GM12878 (cell line): ENCODE measurements around the gene LETMD1. TPM values are rescaled to one million over a fixed set of nuclear protein-coding genes. Genes with fewer than 3 reads are reported as not detected.

Experiments used
- ATAC-seq: fragments of 200-7000 bp; cut with Tn5 transposase; 3 replicates; pipeline ENCODE4 v1.9.1; 2020; ENCODE audit warnings: mild to moderate bottlenecking, moderate library complexity
- BruUV-seq: library from RNA; stranded (reverse); fragments of 400-500 nt; replicated peaks from 2 replicates; lab custom pipeline; 2021; lab: Mats Ljungman, UMichigan
- CTCF ChIA-PET: fragments of 300-600 bp; sonication (Branson Sonifier 250); formaldehyde crosslinking; extraction: SDS; loops from one replicate; lab custom pipeline; 2021; ENCODE audit warnings: inconsistent platforms; lab: Yijun Ruan, JAX
- POLR2A ChIA-PET: fragments of 350-600 bp; formaldehyde crosslinking; extraction: SDS; loops from one replicate; lab custom pipeline; 2021; ENCODE audit warnings: inconsistent platforms; lab: Charles Lee
- RAD21 ChIA-PET: fragments of 300-600 bp; sonication (Branson Sonifier 250); formaldehyde crosslinking; loops from one replicate; lab custom pipeline; 2023; ENCODE audit warnings: antibody characterized with exemption; ENCODE audit not compliant: unreplicated experiment; lab: Charles Lee
- SMC1A ChIA-PET: fragments of 300-600 bp; sonication (Branson Sonifier 250); formaldehyde crosslinking; loops from one replicate; lab custom pipeline; 2023; ENCODE audit not compliant: unreplicated experiment, uncharacterized antibody; lab: Charles Lee
- DNase-seq: peaks from one replicate; pipeline ENCODE4 v3.0.0-alpha.2; 2011; ENCODE audit warnings: low read depth, low spot score
- FAIRE-seq: peaks from 3 replicates; lab custom pipeline; 2011; peaks lifted over from hg19 to GRCh38; lab: Jason Lieb, UNC
- H2AFZ ChIP-seq: 2 replicates; pipeline ENCODE4 v1.6.0; 2011; ENCODE audit warnings: low read depth, low read length, control low read depth; ENCODE audit not compliant: control insufficient read depth
- H3K27ac ChIP-seq: 2 replicates; pipeline ENCODE4 v1.5.1; 2011; ENCODE audit warnings: control low read depth; ENCODE audit not compliant: control insufficient read depth, insufficient read depth
- H3K27me3 ChIP-seq, 2 experiments: replicated peaks in 1 of 2; 2 replicates each; pipeline versions ENCODE4 v1.6.0 to v1.6.1; 2011; ENCODE audit warnings: low read length in 1 of 2; ENCODE audit not compliant: control insufficient read depth in 2 of 2, insufficient read depth in 2 of 2
- H3K36me3 ChIP-seq, 2 experiments: 2 replicates each; pipeline ENCODE4 v1.5.1; 2011; ENCODE audit warnings: low read length in 1 of 2; ENCODE audit not compliant: control insufficient read depth in 2 of 2, insufficient read depth in 2 of 2
- H3K4me1 ChIP-seq: 2 replicates; pipeline ENCODE4 v1.6.1; 2011; ENCODE audit warnings: mild to moderate bottlenecking, low read length, moderate library complexity, mixed read lengths; ENCODE audit not compliant: control insufficient read depth, insufficient read depth
- H3K4me2 ChIP-seq: 2 replicates; pipeline ENCODE4 v1.6.0; 2011; ENCODE audit warnings: control low read depth; ENCODE audit not compliant: control insufficient read depth, insufficient read depth
- H3K4me3 ChIP-seq: fragments of 200-600 bp; sonication (generic); 2 replicates; pipeline ENCODE4 v1.5.1; 2016
- H3K79me2 ChIP-seq: 2 replicates; pipeline ENCODE4 v1.6.0; 2011; ENCODE audit warnings: low read length; ENCODE audit not compliant: control insufficient read depth, insufficient read depth
- H3K9ac ChIP-seq: 2 replicates; pipeline ENCODE4 v1.8.0; 2011; ENCODE audit warnings: low read length, control low read depth, mixed read lengths; ENCODE audit not compliant: control insufficient read depth, insufficient read depth
- H3K9me3 ChIP-seq: replicated peaks from 3 replicates; pipeline ENCODE4 v1.5.1; 2011; ENCODE audit warnings: mild to moderate bottlenecking, low read length; ENCODE audit not compliant: control insufficient read depth, insufficient read depth
- H4K20me1 ChIP-seq: 2 replicates; pipeline ENCODE4 v1.6.0; 2011; ENCODE audit not compliant: control insufficient read depth, insufficient read depth
- CEBPB ChIP-seq, 2 experiments: fragments of 150-350 bp in 1 of 2; IDR thresholded peaks; 2 replicates each; pipeline ENCODE4 v1.6.1; 2012 to 2014; ENCODE audit warnings: low read depth in 2 of 2, low read length in 2 of 2, borderline replicate concordance in 1 of 2, inconsistent platforms in 1 of 2
- FOXK2 ChIP-seq: fragments of 450-650 bp; IDR thresholded peaks from 2 replicates; pipeline ENCODE4 v1.6.1; 2017; ENCODE audit warnings: mild to moderate bottlenecking, moderate library complexity
- IRF3 ChIP-seq: fragments of 450-650 bp; IDR thresholded peaks from 2 replicates; pipeline ENCODE4 v1.6.1; 2014; ENCODE audit warnings: mild to moderate bottlenecking
- JUND ChIP-seq: IDR thresholded peaks from 2 replicates; pipeline ENCODE4 v1.6.1; 2012; ENCODE audit warnings: low read depth, mild to moderate bottlenecking, low read length, improper control_type of control experiment, moderate library complexity
- KDM1A ChIP-seq: fragments of 200-600 bp; sonication (generic); IDR thresholded peaks from 2 replicates; pipeline ENCODE4 v1.6.1; 2016; ENCODE audit warnings: borderline replicate concordance
- SKIL ChIP-seq: fragments of 450-650 bp; IDR thresholded peaks from 2 replicates; pipeline ENCODE4 v1.6.1; 2017; ENCODE audit warnings: mild to moderate bottlenecking, low read depth, inconsistent platforms; ENCODE audit not compliant: poor library complexity, severe bottlenecking
- STAT3 ChIP-seq: IDR thresholded peaks from 2 replicates; pipeline ENCODE4 v1.6.1; 2011; ENCODE audit warnings: low read depth, low read length, improper control_type of control experiment
- SUPT20H ChIP-seq: IDR thresholded peaks from 2 replicates; pipeline ENCODE4 v1.6.1; 2011; ENCODE audit warnings: low read depth, mild to moderate bottlenecking, low read length, moderate library complexity, borderline replicate concordance; ENCODE audit not compliant: control insufficient read depth
- YBX1 ChIP-seq: fragments of 450-650 bp; IDR thresholded peaks from 2 replicates; pipeline ENCODE4 v1.6.1; 2016; ENCODE audit warnings: antibody characterized with exemption
- ZBTB33 ChIP-seq: fragments of 450-650 bp; IDR thresholded peaks from 2 replicates; pipeline ENCODE4 v1.6.1; 2017; ENCODE audit warnings: mild to moderate bottlenecking
- ZNF687 ChIP-seq: fragments of 450-650 bp; IDR thresholded peaks from 2 replicates; pipeline ENCODE4 v1.6.1; 2017; ENCODE audit warnings: mild to moderate bottlenecking, moderate library complexity
- WGBS: methylation state at CpG from one replicate; pipeline ENCODE4 v1.1.6; 2016; ENCODE audit warnings: low lambda C conversion rate; ENCODE audit not compliant: insufficient replicate concordance, insufficient coverage; ENCODE audit errors: missing lambda C conversion rate; 5-methylcytosine and 5-hydroxymethylcytosine counted together
- in situ Hi-C: fragments of 300-500 bp; cut with MboI; formaldehyde crosslinking; loops from 9 replicates; pipeline ENCODE4 v1.14.3; 2018; ENCODE audit warnings: mixed read lengths
- intact Hi-C: fragments of 100-400 bp; cut with micrococcal nuclease; formaldehyde crosslinking; loops from one replicate; pipeline ENCODE4 v1.14.2; 2022; ENCODE audit not compliant: unreplicated experiment
- polyA plus RNA-seq, 11 experiments: library from polyadenylated mRNA; depleted of rRNA in 4 of 11; unstranded in 6 of 11; stranded (reverse) in 5 of 11; fragments of >200 nt; fragmentation: Nextera tagmentation in 4 of 11; fragmentation: Illumina TruSeq in 1 of 11; extraction: Ambion mirVana in 4 of 11; extraction: Trizol in 1 of 11; gene quantifications; 1 replicate in 1 of 11; 2 replicates in 10 of 11; pipeline versions ENCODE4 v1.2.1 to v1.2.3, GENCODE V29; 2011 to 2016; ENCODE audit warnings: inconsistent platforms in 2 of 11, missing spikeins in 2 of 11, low read depth in 1 of 11
- total RNA-seq, 4 experiments: library from RNA; depleted of rRNA in 3 of 4; stranded (reverse); fragments of >200 nt in 3 of 4; fragmentation: Illumina TruSeq in 1 of 4; extraction: Trizol in 1 of 4; gene quantifications; 2 replicates each; pipeline versions ENCODE4 v1.2.1 to v1.2.3, GENCODE V29; 2013 to 2021

LETMD1 gene
- total and polyA plus RNA-seq, 10 of the 15 experiments (the other 5 are each of a cell fraction or from before 2014, with no cell fraction given): 30.3 to 116 (median 51.5) TPM

GRCh38 chr12:51083126-51083833, 35.2 kb downstream of the LETMD1 start, which contains the start of gene CSRNP2 (continued):
- TF ChIP-seq ZNF687: peak; percentile 90
- TF ChIP-seq, all 136 proteins: peak for 51

- WGBS: 18% methylated on average over 3 of the region's 3 CpGs
- no peak overlapping the region for H3K4me3 ChIP-seq
- H3K9me3 ChIP-seq: no peaks in the 10 kb centered on the region
- peaks cover 9% of the 10 kb centered on the region; the same call in 1 of the 2 replicates for H3K4me1 ChIP-seq
- H3K4me2 ChIP-seq: no peak overlapping the region
- H4K20me1 ChIP-seq: no peaks in the 10 kb centered on the region
- no peaks in the 10 kb centered on the region; the same call in 1 of the 2 replicates for H3K79me2 ChIP-seq
- intact Hi-C loops (no loop called here), in situ Hi-C loops (no loop called here)
- no peaks in the 10 kb centered on the region for H3K27me3 ChIP-seq
- H2AFZ ChIP-seq: no peak overlapping the region
- POLR2A ChIA-PET: interaction anchor here (0.6 kb wide), 1 partner anchor 60 kb away, joined by 6 read pairs; no protein-coding TSS in a partner anchor
- SMC1A ChIA-PET: interaction anchor here (0.9 to 1.3 kb wide), 3 partner anchors 12 to 37 kb away, joined by 3 read pairs; no protein-coding TSS in a partner anchor
- H3K9ac ChIP-seq: no peak overlapping the region
- CTCF ChIA-PET: interaction anchor here (1.1 to 1.6 kb wide), 3 partner anchors 38 to 255 kb away, joined by 3 to 7 read pairs (median 3); no protein-coding TSS in a partner anchor
- DNase-seq (no peak), ATAC-seq (no peak), FAIRE-seq (no peak)
- no TSS peak for BruUV-seq
- H3K36me3 ChIP-seq: no peaks in the 10 kb centered on the region; a peak in 1 of 4 replicates
- RAD21 ChIA-PET: interaction anchor here (0.9 to 1.0 kb wide), 2 partner anchors 11 to 162 kb away, joined by 3 read pairs; no protein-coding TSS in a partner anchor
- H3K27ac ChIP-seq: no peak overlapping the region
- TF ChIP-seq ZBTB33 (no peak), SUPT20H (no peak), CEBPB (IDR thresholded peaks at IDR 0.05; ENCODE audit: borderline replicate concordance in 1 of 2, low read depth in 2 of 2, low read length in 2 of 2) (no peak), STAT3 (no peak), SKIL (no peak), YBX1 (no peak), IRF3 (no peak), FOXK2 (no peak), KDM1A (no peak), JUND (no peak)
These were observed 37.6 kb downstream of the LETMD1 start for GRCh38 chr12:51085757-51086156.
